HG02840 (cell line): ENCODE data around the gene TPCN2.
"Not testable (repeated sequence)": the region's sequence is repeated elsewhere in the genome, so short reads cannot be mapped to it uniquely, and the experiment has no call there.

Experiments used
- ATAC-seq: cut with Tn5 transposase; IDR thresholded peaks from one replicate; pipeline ENCODE4 v1.9.1; 2021; ENCODE audit warnings: mild to moderate bottlenecking, moderate library complexity, moderate number of reproducible peaks; ENCODE audit not compliant: unreplicated experiment, low FRiP score

Gene TPCN2

DNA sequence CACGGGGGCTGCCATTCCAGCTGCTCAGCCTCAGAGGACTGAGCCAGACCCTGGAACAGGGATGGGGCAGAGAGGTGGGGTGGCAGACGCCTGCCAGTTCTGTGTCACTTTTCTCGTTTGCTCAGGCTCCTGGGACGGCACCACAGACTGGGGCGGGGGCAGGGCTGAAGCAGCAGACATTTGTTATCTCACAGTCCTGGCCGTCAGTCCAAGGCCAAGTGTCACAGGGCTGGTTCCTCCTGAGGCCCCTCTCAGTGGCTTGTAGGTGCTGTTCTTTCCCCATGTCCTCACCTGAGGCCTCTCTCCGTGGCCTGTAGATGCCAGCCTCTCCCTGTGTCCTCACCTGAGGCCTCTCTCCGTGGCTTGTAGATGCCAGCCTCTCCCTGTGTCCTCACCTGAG is 24.7 kb downstream of the TPCN2 start:
- no peak for ATAC-seq

GRCh38 chr11:69074375-69075140 is 25.8 kb downstream of the TPCN2 start:
- ATAC-seq = no peak

DNA sequence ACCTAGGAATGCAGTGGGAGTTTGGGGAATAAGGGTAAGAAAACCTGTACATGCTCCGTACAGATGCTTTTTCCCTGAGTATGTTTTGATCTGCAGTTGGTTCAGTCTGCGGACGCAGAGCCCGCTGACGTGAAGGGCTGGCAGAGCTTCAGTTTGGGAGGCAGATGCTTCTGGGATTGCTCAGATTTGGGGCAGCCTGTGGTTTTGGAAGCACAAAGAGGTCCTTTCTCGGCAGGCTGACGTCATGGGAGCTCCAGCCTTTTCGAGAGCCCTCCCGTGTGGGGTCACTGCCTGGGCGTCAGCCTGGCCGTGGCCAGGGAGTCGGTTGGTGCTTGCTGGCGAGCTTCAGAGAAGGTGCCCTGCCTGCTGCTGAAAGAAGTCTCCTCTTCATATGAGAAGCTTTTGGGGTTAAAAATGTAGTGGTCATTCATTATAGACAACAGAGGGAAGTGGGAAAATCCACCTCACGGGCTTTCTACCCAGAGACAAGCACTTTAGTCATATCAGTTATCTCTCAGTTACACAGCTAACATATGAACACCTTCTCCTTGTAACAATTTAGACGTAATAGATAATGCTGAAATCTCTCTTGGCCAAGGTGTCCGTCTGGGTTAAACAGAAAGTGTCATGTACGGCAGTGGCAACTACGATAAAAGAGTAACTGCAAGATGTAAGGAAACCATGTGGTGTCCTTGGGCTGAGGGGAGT is 26.8 kb downstream of the TPCN2 start:
- ATAC-seq = no peak

- no peak for ATAC-seq
Measured at GRCh38 chr11:69076129-69076791, 27.5 kb downstream of the TPCN2 start.

DNA sequence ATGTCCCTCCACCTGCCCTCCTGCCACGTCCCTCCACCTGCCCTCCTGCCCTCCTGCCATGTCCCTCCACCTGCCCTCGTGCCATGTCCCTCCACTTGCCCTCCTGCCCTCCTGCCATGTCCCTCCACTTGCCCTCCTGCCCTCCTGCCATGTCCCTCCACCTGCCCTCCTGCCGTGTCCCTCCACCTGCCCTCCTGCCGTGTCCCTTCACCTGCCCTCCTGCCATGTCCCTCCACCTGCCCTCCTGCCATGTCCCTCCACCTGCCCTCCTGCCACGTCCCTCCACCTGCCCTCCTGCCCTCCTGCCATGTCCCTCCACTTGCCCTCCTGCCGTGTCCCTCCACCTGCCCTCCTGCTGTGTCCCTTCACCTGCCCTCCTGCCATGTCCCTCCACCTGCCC is 28.2 kb downstream of the TPCN2 start:
- not testable (repeated sequence) for ATAC-seq

- no peak for ATAC-seq
Measured at GRCh38 chr11:69078508-69078907, 29.8 kb downstream of the TPCN2 start.

DNA sequence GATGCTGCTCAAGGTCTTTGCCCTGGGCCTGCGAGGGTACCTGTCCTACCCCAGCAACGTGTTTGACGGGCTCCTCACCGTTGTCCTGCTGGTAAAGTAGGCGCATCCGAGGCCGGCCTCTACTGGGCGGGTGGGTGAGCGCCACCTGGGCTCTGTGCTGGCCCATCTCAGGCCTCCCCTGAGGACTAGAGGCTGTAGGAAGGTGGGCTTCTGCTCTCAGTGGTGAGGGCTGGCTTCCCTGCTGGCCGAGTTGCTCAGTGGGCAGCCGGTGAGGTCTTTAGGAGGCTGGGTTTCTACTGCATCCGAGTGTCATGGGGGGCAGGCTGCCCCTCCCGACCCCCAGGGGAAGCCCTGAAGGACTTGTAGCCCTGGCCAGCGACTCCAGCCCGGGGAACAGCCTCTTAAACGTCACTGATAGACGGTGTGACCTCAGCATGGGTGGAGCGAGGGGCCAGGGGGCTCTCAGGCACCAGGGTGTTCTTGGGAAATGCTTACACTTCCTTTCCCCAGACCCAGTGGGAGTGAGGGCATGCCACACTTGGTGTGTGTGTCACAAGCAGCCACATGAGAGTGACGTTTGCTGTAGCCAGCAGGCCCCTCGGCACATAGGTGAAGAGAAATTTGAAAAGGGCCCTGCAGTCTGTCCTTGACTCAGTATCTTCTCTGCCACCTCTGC is 30.3 kb downstream of the TPCN2 start:
- ATAC-seq = no peak

DNA sequence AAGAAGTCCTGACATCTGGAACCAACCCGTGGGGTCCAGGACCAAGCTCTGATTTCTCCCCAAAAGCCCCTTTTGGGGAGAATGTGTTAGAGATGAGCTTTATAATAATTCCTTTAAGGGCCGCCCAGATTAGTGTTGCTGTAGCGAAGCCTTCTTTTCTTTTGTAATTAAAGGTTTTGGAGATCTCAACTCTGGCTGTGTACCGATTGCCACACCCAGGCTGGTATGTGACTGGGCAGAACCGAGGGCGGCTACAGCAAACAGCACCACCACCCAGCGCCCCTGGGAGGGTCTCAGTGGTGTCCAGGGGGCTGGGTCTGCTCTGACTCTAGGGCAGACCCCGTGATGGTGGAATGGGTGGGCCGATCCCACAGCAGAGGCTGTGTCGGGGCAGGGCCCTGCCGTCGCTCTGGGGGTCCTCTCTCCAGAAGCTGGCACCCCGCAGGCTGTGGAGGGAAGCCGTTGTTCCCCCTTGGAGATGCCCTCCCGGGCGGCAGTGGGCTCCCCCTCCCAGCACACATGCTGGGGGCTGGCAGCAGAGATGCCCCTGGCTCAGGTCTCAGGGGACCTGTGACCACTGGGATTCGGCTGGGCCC is 31.0 kb downstream of the TPCN2 start:
- no peak for ATAC-seq

GRCh38 chr11:69080257-69080995 is 31.7 kb downstream of the TPCN2 start:
- ATAC-seq = no peak

- ATAC-seq = no peak
Measured at GRCh38 chr11:69081180-69081579, 32.4 kb downstream of the TPCN2 start.

- ATAC-seq = no peak
Measured at GRCh38 chr11:69083531-69084247, 35.0 kb downstream of the TPCN2 start.

- no peak for ATAC-seq
Measured at GRCh38 chr11:69084371-69084770, 35.6 kb downstream of the TPCN2 start.

DNA sequence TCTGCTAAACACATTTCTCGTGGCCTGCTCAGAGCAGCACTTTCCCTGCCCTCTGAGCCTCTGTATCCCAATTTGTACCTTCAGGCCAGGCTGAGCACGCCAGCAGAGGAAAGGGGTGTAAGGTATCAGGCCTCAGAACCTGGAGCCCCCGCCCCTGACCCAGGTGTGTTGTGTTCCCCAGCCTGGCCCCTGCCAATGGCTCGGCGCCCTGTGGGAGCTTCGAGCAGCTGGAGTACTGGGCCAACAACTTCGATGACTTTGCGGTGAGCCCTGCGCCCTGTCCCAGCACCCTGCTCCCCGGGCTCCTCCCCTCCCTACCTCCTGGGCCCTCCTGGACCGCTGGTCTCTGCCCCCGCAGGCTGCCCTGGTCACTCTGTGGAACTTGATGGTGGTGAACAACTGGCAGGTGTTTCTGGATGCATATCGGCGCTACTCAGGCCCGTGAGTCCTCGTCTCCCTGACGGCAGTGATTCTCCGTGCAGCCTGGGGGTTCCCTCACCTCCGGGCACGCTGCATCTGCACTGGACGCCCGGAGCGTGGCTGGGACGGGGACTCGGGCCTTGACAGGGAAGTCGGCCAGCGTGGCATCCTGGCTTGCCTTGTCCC is 36.9 kb downstream of the TPCN2 start:
- ATAC-seq = no peak

DNA sequence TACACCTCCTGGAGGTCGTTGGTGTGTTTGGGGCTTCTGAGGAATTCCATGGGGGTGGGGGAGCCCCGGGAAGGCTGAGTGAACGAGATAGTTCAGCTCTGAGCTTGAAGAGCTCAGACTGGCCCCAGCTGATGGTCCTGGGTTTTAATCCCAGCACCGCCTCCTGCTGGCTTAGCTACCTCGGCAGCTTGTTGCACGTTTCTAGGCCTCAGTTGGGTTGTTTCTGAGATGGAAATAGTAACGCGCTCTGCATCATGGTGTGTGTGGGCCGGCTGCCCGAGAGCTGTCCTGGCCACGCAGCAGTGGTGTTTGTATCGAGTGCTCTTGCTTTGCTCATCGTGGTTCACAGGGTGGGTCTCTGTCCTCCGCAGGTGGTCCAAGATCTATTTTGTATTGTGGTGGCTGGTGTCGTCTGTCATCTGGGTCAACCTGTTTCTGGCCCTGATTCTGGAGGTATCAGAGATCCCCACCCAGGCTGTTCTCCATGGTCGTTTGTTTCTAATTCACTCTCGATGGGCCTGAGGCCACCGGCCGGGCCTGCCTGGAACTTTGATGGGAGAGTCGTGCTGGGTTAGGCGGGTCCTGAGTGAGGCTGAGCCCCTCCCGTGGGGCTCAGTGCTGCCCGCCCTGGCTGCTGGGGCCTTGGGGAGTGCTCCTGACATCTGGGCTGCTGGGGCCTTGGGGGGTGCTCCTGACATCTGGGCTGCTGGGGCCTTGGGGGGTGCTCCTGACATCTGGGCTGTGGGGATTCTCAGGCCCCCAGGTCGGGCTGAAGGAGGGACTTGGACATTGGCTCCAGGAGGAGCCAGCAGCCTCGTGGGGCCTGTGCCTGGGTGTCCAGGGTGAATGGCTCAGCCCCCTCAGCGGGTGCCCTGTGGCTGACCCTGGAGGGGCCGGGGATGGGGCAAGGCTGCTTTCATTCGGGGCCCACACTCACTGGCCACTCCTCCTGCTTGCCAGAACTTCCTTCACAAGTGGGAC is 37.7 kb downstream of the TPCN2 start:
- no peak for ATAC-seq

DNA sequence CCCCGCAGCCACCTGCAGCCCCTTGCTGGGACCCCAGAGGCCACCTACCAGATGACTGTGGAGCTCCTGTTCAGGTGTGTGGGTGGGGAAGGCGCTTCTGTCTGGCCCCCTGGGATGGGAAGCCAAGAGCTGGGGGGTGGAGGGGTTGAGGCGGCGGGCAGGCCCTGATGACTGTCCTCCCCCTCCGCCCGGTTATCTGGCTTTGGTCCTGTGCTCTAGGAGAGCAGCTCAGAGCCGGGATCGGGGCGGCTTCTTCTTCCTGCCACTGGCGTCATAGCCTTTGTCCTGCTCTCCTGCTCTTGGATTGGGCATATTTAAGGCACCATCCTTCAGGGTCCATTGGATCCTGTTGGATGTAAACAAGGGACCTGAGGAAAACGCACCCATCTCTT is 38.4 kb downstream of the TPCN2 start:
- ATAC-seq = no peak

GRCh38 chr11:69087811-69088210 is 39.1 kb downstream of the TPCN2 start:
- no peak for ATAC-seq

- no peak for ATAC-seq
Measured at GRCh38 chr11:69088676-69089146, 40.0 kb downstream of the TPCN2 start.

- no peak for ATAC-seq
Measured at GRCh38 chr11:69089258-69089657, 40.5 kb downstream of the TPCN2 start.
